ENCODE results near the gene AUP1.

DNA sequence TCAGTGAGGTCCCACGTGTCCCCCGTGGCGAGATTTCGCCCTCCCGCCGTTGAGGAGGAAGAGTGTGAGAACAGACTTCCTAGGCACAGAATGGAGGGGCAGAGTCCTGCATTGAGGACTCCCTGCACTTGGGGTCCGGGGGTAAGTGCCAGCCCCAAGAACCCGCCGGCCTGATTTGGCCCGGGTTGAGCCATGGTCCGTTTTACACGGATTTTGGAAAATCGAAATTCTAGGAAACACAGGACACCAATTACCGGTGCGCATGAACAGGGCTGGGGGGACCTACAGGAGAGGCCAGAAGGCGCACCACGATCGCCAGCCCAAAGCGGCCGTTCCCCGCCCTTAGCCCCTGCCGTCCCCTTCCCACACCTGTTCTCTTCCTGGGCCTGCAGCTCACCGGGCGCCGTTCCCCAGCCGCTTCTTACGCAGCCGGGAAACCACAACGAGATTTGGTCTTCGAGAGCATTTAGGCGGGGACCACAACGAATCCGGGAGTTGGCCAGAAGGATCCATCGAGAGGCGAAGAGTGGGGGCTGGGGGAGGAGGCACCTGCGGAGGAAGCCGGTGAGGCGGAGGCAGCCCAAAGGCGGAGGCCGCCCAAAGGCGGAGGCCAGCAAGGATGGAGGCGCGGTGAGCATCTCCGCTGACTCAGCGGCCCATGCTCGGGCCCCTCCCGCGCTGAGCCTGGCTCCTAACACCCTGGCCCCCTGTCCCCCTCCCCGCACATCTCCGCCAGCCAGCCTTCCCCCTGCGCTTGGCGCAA is 15.7 kb downstream of the AUP1 start:
- no peak for TF ChIP-seq POLR2A (IDR thresholded peaks at IDR 0.05)
- TF ChIP-seq, protein P1, sequence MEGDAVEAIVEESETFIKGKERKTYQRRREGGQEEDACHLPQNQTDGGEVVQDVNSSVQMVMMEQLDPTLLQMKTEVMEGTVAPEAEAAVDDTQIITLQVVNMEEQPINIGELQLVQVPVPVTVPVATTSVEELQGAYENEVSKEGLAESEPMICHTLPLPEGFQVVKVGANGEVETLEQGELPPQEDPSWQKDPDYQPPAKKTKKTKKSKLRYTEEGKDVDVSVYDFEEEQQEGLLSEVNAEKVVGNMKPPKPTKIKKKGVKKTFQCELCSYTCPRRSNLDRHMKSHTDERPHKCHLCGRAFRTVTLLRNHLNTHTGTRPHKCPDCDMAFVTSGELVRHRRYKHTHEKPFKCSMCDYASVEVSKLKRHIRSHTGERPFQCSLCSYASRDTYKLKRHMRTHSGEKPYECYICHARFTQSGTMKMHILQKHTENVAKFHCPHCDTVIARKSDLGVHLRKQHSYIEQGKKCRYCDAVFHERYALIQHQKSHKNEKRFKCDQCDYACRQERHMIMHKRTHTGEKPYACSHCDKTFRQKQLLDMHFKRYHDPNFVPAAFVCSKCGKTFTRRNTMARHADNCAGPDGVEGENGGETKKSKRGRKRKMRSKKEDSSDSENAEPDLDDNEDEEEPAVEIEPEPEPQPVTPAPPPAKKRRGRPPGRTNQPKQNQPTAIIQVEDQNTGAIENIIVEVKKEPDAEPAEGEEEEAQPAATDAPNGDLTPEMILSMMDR (IDR thresholded peaks at IDR 0.05), result no peak

All from lower leg skin (tissue), 3 donors.